Heart left ventricle (tissue), 13 donors: Measurements from ENCODE around the gene EIF4G3.

ENCODE experiments used
- POLR2A ChIP-seq, 2 donors: fragments of 450-650 bp; IDR thresholded peaks; one replicate each; pipeline ENCODE4 v1.6.1; 2017; ENCODE audit warnings: antibody characterized with exemption in 2 of 2, mild to moderate bottlenecking in 2 of 2, moderate library complexity in 2 of 2
- TF ChIP-seq, protein P1 (sequence below), 12 donors: fragments of 200-600 bp; sonication (generic) in 4 of 12; IDR thresholded peaks; one replicate each; pipeline versions ENCODE4 v1.5.0 to v1.8.0; 2018 to 2022; ENCODE audit warnings: antibody characterized with exemption in 12 of 12, mild to moderate bottlenecking in 5 of 12
- donor health status: ischemic (EF 13 %, LVEDD 7.1; RV severe dilation, severe dysfunction).
- donor health status: DM: no; HTN: yes; CAD: no.
- donor health status: DM: no; HTN: no; CAD: no.
- donor health status: ischemic (EF 25% LVEDD 6.9; RV normal size, moderate dysfunction).
- donor health status: ischemic (EF 25% LVEDD 5.7; RV mildly dilated, moderate dysfunction).
- donor health status: ischemic (EF 35%, LVEDD 5.7; RV mildly dilated, moderate dysfunction).
- donor health status: nonischemic (EF 11% LVEDD 7.7; RV severe dilation, severe dysfunction).
- donor health status: DM: yes; HTN: yes; CAD: no.
- donor health status: PGD.
- donor health status: ischemic (EF 29% LVEDD 5.4; RV normal size, mild dysfunction).
- donor health status: nonischemic (EF 23%, LVEDD 6.1; RV moderate dilation, normal function).

DNA sequence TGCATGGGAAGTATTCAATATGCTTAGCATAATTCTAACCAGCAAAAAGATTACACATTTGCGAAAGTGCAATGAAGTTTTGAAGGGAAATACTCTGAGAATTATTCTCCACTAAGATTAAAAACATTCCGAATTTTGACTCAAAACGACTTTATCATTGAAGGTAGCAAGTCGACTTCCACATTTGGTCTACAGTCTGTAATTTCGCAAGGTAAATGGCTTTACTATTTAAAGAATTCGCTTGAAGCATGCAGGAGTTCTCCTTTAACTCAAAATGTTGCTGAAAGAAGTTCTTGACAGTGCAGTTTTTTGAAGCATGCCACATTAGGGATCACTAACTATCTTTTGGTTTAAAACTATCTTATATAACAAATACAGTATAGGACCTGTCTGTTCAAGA lies 228.6 kb downstream of the EIF4G3 start:
- TF ChIP-seq, protein P1, sequence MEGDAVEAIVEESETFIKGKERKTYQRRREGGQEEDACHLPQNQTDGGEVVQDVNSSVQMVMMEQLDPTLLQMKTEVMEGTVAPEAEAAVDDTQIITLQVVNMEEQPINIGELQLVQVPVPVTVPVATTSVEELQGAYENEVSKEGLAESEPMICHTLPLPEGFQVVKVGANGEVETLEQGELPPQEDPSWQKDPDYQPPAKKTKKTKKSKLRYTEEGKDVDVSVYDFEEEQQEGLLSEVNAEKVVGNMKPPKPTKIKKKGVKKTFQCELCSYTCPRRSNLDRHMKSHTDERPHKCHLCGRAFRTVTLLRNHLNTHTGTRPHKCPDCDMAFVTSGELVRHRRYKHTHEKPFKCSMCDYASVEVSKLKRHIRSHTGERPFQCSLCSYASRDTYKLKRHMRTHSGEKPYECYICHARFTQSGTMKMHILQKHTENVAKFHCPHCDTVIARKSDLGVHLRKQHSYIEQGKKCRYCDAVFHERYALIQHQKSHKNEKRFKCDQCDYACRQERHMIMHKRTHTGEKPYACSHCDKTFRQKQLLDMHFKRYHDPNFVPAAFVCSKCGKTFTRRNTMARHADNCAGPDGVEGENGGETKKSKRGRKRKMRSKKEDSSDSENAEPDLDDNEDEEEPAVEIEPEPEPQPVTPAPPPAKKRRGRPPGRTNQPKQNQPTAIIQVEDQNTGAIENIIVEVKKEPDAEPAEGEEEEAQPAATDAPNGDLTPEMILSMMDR (IDR thresholded peaks at IDR 0.05), result no peak
- TF ChIP-seq POLR2A (IDR thresholded peaks at IDR 0.05), result no peak
